IMR-90 (cell line): Measurements from ENCODE around the gene SLC6A12. TPM values are rescaled to one million over a fixed set of nuclear protein-coding genes. Genes with fewer than 3 reads are reported as not detected.

Source experiments
- ATAC-seq: fragments of 200-7000 bp; cut with Tn5 transposase; 2 replicates; pipeline ENCODE4 v1.9.1; 2020; ENCODE audit warnings: low read depth, mild to moderate bottlenecking, moderate library complexity
- BruUV-seq: library from RNA; stranded (reverse); fragments of 400-500 nt; replicated peaks from 2 replicates; lab custom pipeline; 2021; lab: Mats Ljungman, UMichigan
- CTCF ChIA-PET: fragments of 300-600 bp; formaldehyde crosslinking; extraction: SDS; loops from one replicate; lab custom pipeline; 2021; ENCODE audit warnings: antibody characterized with exemption; lab: Yijun Ruan, JAX
- POLR2A ChIA-PET: fragments of 300-600 bp; sonication (Branson Sonifier 250); formaldehyde crosslinking; loops from one replicate; lab custom pipeline; 2022; ENCODE audit warnings: antibody characterized with exemption; ENCODE audit not compliant: unreplicated experiment; lab: Charles Lee
- DNase-seq: peaks from one replicate; pipeline ENCODE4 v3.0.0; 2013
- H2AFZ ChIP-seq: replicated peaks from 2 replicates; pipeline ENCODE3; 2013; ENCODE audit warnings: low read length, mild to moderate bottlenecking; ENCODE audit not compliant: poor library complexity
- H2AK5ac ChIP-seq: 2 replicates; pipeline ENCODE4 v1.6.1; 2013; ENCODE audit warnings: low read depth, low read length, inconsistent platforms
- H2AK9ac ChIP-seq: replicated peaks from 2 replicates; pipeline ENCODE3; 2013; ENCODE audit warnings: mild to moderate bottlenecking, low read depth, low read length, moderate library complexity; ENCODE audit not compliant: poor library complexity
- H2BK120ac ChIP-seq: 2 replicates; pipeline ENCODE4 v1.6.1; 2013; ENCODE audit warnings: low read depth, low read length, inconsistent platforms
- H2BK15ac ChIP-seq: 3 replicates; pipeline ENCODE4 v1.6.1; 2013; ENCODE audit warnings: low read depth, low read length, inconsistent platforms
- H2BK20ac ChIP-seq: 2 replicates; pipeline ENCODE4 v1.6.1; 2013; ENCODE audit warnings: low read depth, mild to moderate bottlenecking, inconsistent platforms, low read length, moderate library complexity
- H2BK5ac ChIP-seq: 2 replicates; pipeline ENCODE4 v1.6.1; 2013; ENCODE audit warnings: mild to moderate bottlenecking, low read depth, low read length, inconsistent platforms; ENCODE audit not compliant: poor library complexity, severe bottlenecking
- H3K14ac ChIP-seq: replicated peaks from 2 replicates; pipeline ENCODE4 v1.6.1; 2013; ENCODE audit warnings: low read depth, low read length, inconsistent platforms
- H3K18ac ChIP-seq: 2 replicates; pipeline ENCODE4 v1.6.1; 2013; ENCODE audit warnings: low read depth, low read length, control low read depth
- H3K23ac ChIP-seq: 2 replicates; pipeline ENCODE4 v1.6.1; 2013; ENCODE audit warnings: low read depth, low read length, inconsistent platforms
- H3K27ac ChIP-seq: 2 replicates; pipeline ENCODE4 v1.5.1; 2013; ENCODE audit warnings: mild to moderate bottlenecking, control low read depth, low read length; ENCODE audit not compliant: insufficient read depth
- H3K27me3 ChIP-seq: 2 replicates; pipeline ENCODE4 v1.6.1; 2013; ENCODE audit warnings: low read length; ENCODE audit not compliant: control insufficient read depth, insufficient read depth
- H3K36me3 ChIP-seq: 2 replicates; pipeline ENCODE4 v1.6.1; 2013; ENCODE audit warnings: low read length, mixed read lengths; ENCODE audit not compliant: control insufficient read depth, insufficient read depth
- H3K4ac ChIP-seq: 2 replicates; pipeline ENCODE4 v1.6.1; 2013; ENCODE audit warnings: low read depth, low read length, inconsistent platforms
- H3K4me1 ChIP-seq: 2 replicates; pipeline ENCODE4 v1.6.1; 2013; ENCODE audit warnings: low read length, mixed read lengths; ENCODE audit not compliant: control insufficient read depth, insufficient read depth
- H3K4me2 ChIP-seq: 2 replicates; pipeline ENCODE4 v1.6.1; 2013; ENCODE audit warnings: low read depth, mild to moderate bottlenecking, control low read depth, low read length, moderate library complexity
- H3K4me3 ChIP-seq: 2 replicates; pipeline ENCODE4 v1.5.1; 2013; ENCODE audit warnings: low read depth, mild to moderate bottlenecking, control low read depth, low read length, moderate library complexity; ENCODE audit not compliant: insufficient read depth
- H3K56ac ChIP-seq: 2 replicates; pipeline ENCODE4 v1.6.1; 2013; ENCODE audit warnings: low read length, inconsistent platforms; ENCODE audit not compliant: insufficient read depth; ENCODE audit errors: extremely low read depth
- H3K79me1 ChIP-seq, 2 experiments: 2 replicates each; pipeline ENCODE4 v1.6.1; 2013; ENCODE audit warnings: low read length in 2 of 2, inconsistent platforms in 1 of 2, low read depth in 1 of 2
- H3K9ac ChIP-seq: 2 replicates; pipeline ENCODE4 v1.6.1; 2013; ENCODE audit warnings: low read depth, low read length, control low read depth
- H3K9me1 ChIP-seq: 2 replicates; pipeline ENCODE4 v1.6.1; 2013; ENCODE audit warnings: low read length, inconsistent platforms; ENCODE audit not compliant: insufficient read depth
- H3K9me3 ChIP-seq: 2 replicates; pipeline ENCODE4 v1.6.1; 2013; ENCODE audit warnings: low read length; ENCODE audit not compliant: control insufficient read depth, insufficient read depth
- H4K20me1 ChIP-seq: 2 replicates; pipeline ENCODE4 v1.6.1; 2013; ENCODE audit warnings: low read length, inconsistent platforms; ENCODE audit not compliant: insufficient read depth
- H4K5ac ChIP-seq: 2 replicates; pipeline ENCODE4 v1.6.1; 2013; ENCODE audit warnings: mild to moderate bottlenecking, low read depth, low read length, control low read depth
- H4K8ac ChIP-seq, 2 experiments: 2 replicates each; pipeline ENCODE4 v1.6.1; 2013; ENCODE audit warnings: low read depth in 2 of 2, low read length in 2 of 2, control low read depth in 1 of 2, inconsistent platforms in 1 of 2
- H4K91ac ChIP-seq: 2 replicates; pipeline ENCODE4 v1.6.1; 2013; ENCODE audit warnings: low read depth, low read length, inconsistent platforms; ENCODE audit not compliant: insufficient read depth
- MAZ ChIP-seq: IDR thresholded peaks from 2 replicates; pipeline ENCODE4 v1.6.1; 2012; ENCODE audit warnings: low read depth, mild to moderate bottlenecking, low read length, improper control_type of control experiment, moderate library complexity, borderline replicate concordance
- SMC3 ChIP-seq: fragments of 150-350 bp; IDR thresholded peaks from 2 replicates; pipeline ENCODE4 v1.6.1; 2016; ENCODE audit warnings: low read depth, mild to moderate bottlenecking, antibody characterized with exemption, low read length, moderate library complexity
- WGBS, 2 experiments: methylation state at CpG; one replicate each; pipeline versions ENCODE4 v1.1.5 to v1.1.7; 2013; ENCODE audit warnings: missing lambda C conversion rate in 2 of 2; ENCODE audit not compliant: insufficient read length in 1 of 2; ENCODE audit errors: extremely low coverage in 2 of 2; 5-methylcytosine and 5-hydroxymethylcytosine counted together
- dilution Hi-C: fragments of 300-500 bp; cut with HindIII; formaldehyde crosslinking; loops from one replicate; pipeline ENCODE4 v1.14.3; 2018; ENCODE audit warnings: low sequenced_read_pairs; ENCODE audit not compliant: unreplicated experiment
- in situ Hi-C: fragments of 300-500 bp; cut with MboI; formaldehyde crosslinking; loops from 3 replicates; pipeline ENCODE4 v1.14.3; 2019; ENCODE audit warnings: low sequenced_read_pairs, inconsistent platforms, mixed read lengths
- intact Hi-C: fragments of 100-400 bp; cut with micrococcal nuclease; formaldehyde crosslinking; loops from 2 replicates; pipeline ENCODE4 v1.10.0; 2022
- polyA plus RNA-seq, 3 experiments: library from polyadenylated mRNA; depleted of rRNA; stranded (reverse); fragments of >200 nt; gene quantifications; 2 replicates each; pipeline ENCODE4 v1.2.3, GENCODE V29; 2012; ENCODE audit warnings: low replicate concordance in 1 of 3
- total RNA-seq: library from RNA; depleted of rRNA; stranded (reverse); fragments of >200 nt; gene quantifications from 2 replicates; pipeline ENCODE4 v1.2.3, GENCODE V29; 2012

Gene SLC6A12
- total and polyA plus RNA-seq, 2 of the 4 experiments (the other 2 are of a cell fraction): not detected

GRCh38 chr12:162467-163307 lies 51.3 kb downstream of the SLC6A12 start:
- Histone ChIP-seq H3K4me2 (no peak overlapping the region), H3K14ac (no peak overlapping the region), H4K91ac (no peak overlapping the region), H3K79me1 (no peaks in the 10 kb centered on the region), H3K4me1 (no peaks in the 10 kb centered on the region), H3K56ac (no peak overlapping the region), H3K36me3 (no peaks in the 10 kb centered on the region), H3K9me3 (no peaks in the 10 kb centered on the region), H3K23ac (no peak overlapping the region), H3K27me3 (peaks cover 35% of the 10 kb centered on the region), H2AK5ac (no peak overlapping the region), H2BK120ac (no peak overlapping the region), H3K9ac (no peak overlapping the region), H2BK20ac (no peak overlapping the region), H4K8ac (no peak overlapping the region), H3K4ac (no peak overlapping the region), H3K9me1 (no peaks in the 10 kb centered on the region), H3K18ac (no peak overlapping the region), H4K20me1 (no peaks in the 10 kb centered on the region), H2BK5ac (no peak overlapping the region), H3K27ac (no peak overlapping the region), H3K4me3 (no peak overlapping the region), H2BK15ac (no peak overlapping the region), H2AFZ (no peak overlapping the region), H4K5ac (no peak overlapping the region), H2AK9ac (no peak overlapping the region)
- in situ Hi-C loops: no loop called here
- TF ChIP-seq MAZ: no peak
- no peak for TF ChIP-seq SMC3
- DNase-seq (no peak), ATAC-seq (no peak)
- dilution Hi-C loops: no loop called here
- BruUV-seq: no TSS peak
- intact Hi-C loops: no loop called here
- ChIA-PET CTCF (no interaction called here), POLR2A (no interaction called here)
- no CpG with 5 or more reads among the region's 18 CpGs for WGBS, 2 experiments
